IPS-18c (cell line): Measurements from ENCODE around the gene PLK2.

ENCODE experiments used
- H3K4me3 ChIP-seq: 2 replicates; pipeline ENCODE4 v1.7.0; 2013; ENCODE audit warnings: low read depth, mild to moderate bottlenecking, low read length, moderate library complexity; ENCODE audit not compliant: insufficient read depth
- H3K9me3 ChIP-seq: one replicate; pipeline ENCODE4 v1.6.1; 2013; ENCODE audit warnings: mild to moderate bottlenecking, low read length, moderate library complexity; ENCODE audit not compliant: control insufficient read depth, insufficient read depth

The PLK2 gene

DNA sequence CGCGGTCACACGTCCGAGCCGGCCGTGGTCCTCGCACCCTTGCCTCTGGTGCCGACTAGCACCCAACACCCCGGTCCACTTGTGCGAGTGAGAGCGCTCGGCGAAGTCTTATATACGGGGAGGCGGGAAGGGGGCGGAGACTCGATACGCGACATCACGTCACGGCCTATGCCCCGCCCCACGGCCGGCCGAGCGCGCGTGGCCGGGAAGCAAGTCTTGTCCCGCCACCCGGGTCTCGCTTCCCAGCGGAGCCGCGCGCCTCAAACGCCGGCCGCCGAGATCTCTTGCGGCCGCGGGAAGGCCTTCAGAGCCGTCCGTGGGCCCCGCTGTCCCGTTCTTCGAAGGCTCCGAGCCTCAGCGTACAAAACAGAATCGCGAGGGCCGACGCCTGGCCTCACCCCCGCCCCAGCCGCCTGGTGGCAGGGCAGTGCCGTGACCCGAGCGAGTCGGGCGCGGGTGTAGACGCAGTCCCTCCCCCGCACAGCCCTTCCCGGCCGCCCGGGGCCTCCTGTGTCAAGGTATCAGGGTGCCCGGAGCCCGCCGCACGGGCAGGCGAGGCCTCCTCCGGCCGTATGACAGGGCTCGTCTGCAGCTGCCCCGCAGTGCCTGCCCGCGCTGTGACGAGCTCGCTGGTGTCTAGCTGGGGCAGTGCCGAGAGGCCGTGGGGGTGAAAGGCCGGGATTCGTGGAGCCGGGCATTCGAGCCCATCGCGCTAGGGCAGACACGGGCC is at the start of gene PLK2:
Gene PLK2 (minus strand): TSS at position 85 of the 730 bp plus-strand sequence. CDS start 127 bp downstream, outside the sequence.
- Histone ChIP-seq H3K9me3 (no peaks in the 10 kb centered on the region), H3K4me3 (peak within 1 kb of the TSS; percentile 70)

DNA sequence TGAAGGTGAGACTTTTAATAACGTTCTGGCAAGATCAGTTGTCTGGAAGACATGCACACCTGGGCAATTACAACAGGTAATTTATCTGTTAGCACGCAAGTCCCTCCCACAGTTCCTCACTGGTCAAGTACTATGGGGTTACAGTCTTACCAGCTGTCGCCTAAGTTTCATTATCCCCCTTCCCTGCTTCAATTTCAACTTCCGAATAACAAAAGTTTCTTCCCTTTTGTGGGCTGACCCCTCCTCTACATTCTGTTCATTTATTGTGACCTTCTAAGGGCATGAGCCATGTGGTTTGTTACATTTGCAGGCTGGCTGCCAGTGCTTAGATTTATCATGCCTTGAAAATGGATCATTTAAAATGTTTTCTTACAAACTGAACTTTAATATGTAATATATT is 47.8 kb upstream of the PLK2 start:
- Histone ChIP-seq H3K9me3 (no peaks in the 10 kb centered on the region), H3K4me3 (no peak overlapping the region)

DNA sequence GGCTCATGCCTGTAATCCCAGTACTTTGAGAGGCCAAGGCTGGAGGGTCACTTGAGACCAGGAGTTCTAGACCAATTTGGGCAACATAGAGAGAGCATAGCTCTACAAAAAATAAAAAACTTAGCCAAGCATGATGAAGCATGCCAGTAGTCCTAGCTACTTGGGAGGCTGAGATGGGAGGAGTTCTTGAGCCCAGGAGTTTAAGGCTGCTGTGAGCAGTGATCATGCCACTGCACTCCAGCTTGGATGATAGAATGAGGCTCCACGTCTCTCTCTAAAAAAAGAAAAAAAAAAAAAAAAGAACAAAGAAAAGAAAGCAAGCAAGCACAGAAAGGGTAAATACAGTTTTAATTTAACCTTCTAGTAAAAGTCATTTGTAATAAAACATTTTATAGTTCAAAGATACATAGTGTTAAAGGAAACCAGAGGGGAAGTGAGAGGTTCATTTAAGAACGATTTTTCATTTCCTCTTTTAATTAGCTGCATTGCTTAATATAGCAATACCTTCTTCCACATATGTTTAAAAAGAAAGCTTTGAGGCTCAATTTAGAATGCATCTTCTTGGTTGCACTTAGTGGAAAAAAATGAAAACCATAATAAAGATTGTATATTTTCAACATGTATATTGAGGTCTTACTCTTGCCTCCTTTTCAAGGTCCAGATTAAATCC is 46.2 kb upstream of the PLK2 start:
- Histone ChIP-seq H3K9me3 (no peaks in the 10 kb centered on the region), H3K4me3 (no peak overlapping the region)

DNA sequence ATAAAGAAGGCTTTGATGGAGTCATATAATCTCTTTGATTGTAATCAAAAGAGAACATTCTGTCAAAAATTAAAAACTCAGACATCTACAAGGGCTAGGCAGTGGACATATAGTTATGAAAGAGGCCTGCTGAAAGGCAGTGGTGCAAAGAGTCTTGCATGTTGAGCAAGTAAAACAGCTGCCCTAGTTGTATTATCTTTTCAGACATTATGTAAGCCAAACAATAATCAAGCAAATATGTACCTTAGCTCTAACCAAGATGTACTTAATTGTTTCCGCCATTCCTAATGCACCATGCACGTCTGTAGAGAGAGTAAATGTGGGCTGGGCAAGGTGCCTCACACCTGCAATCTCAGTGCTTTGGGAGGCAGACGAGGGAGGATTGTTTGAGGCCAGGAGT is 45.6 kb upstream of the PLK2 start:
- no peaks in the 10 kb centered on the region for H3K9me3 ChIP-seq

DNA sequence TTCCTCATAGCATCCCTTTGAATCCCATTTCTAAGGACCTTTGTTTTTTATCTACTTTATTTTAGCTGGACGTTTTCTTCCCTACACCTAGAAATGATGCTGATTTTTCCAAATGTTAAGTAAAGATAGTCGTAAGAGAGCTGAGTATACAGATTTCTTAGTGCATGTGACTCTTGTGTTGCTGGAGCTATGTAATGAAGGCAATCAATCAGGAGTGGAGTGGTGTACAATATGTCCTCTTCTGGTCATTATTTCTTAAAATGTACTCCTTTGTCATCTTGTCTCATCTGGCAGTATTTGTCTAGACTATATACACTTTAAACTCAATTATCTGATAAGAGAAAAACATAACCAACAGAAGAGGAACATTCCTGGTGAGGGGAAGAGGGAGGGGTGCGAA is 44.9 kb upstream of the PLK2 start:
- Histone ChIP-seq H3K4me3 (no peak overlapping the region), H3K9me3 (no peaks in the 10 kb centered on the region)

More for the DNA sequence above, 45.6 kb upstream of the PLK2 start:
- no peak overlapping the region for H3K4me3 ChIP-seq

DNA sequence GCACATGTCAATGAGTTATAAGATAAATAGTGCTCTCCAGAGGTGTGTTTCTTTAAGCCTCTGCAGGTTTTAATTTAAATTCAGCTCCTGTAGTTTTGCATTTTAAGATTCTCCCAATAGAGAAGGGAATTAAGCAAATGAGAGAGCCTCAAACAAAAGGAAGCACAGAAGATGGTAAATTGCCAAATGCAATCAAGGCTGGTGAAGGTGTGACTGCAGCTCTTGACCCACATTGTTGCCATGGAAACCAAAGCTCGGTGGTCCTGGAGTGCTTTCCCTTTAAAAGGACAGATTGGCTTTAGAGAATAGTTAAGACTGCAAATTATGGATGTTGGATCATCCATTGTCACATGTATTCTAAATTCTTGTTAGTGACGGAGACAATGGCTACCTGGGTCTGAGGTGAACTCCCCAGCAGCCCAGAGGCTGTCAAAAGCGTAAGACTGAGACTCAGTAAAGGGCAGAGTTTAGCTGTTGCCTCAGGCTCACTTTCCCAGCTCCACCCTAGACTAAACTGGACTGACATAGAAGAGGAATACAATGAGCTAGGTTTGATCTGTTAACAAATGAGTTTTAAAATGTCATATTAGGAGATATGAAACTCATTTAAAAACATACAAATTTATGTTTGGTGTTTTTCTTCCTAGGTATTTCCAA is 43.6 kb upstream of the PLK2 start:
- Histone ChIP-seq H3K9me3 (no peaks in the 10 kb centered on the region), H3K4me3 (no peak overlapping the region)

DNA sequence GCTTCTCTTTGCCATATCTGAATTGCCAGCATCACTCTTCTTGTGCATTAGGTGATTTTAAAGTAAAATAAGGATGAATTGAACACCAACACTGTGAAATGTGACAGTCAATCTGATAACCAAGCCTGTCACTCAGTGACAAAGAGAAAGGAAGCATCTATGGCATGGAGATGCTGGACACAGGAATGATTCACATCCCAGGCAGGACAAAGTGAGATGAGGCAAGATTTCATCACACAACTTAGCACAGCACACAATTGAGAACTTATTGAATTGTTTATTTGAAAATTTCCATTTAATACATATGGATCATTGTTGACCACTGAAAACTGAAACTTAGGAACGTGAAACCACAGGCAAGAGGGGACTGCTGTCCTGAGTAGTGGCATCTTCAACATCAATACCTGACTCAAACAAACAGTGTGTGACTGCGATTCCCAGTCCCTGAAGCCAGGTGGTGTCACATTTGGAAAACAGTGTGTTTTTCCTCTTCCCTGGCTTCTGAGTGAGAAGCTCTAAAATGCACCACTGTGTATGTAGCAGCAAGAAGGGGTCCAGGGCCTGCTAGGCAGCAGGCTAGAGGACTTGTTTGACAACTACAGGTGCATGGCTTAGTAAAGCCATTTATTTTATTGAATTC is 42.0 kb upstream of the PLK2 start:
- H3K9me3 ChIP-seq: no peaks in the 10 kb centered on the region
- H3K4me3 ChIP-seq: no peak overlapping the region

DNA sequence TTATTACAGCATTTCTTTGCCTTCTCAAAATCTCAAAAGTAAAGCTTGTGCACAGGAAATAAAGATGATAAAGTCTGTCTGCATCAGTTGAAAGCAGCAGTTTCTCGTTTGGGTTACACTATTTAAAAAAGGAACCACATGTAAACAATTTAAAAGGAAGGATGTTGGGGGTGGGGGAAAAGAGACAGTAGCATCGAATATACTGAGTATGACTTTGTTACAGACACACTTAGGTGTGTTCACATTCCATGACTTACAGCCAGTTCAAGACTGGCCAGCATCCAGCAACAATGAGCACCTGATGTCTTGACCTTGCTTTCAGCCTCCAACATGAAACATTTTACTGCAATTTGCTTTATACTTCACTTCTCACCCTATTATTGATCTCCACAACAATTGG is 40.1 kb upstream of the PLK2 start:
- no peak overlapping the region for H3K4me3 ChIP-seq
- H3K9me3 ChIP-seq: no peaks in the 10 kb centered on the region

DNA sequence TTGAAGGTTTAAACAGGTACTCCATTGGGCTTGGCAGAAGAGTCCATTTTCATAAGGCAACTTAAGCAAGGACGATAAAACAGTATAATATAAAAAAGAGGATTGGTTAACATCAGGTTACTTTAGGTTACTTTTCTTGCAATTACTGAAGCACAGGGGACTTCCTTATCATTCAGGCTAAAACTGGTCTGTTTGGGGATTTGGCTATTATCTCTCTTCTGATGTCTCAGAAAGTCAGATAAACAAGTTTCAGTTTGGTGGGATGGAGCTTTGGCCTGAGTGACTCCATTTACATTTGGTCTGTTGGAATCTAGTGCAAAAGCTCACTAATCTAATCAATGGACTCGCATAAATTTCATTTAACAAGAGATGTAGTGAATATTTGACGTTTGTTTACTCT is 39.3 kb upstream of the PLK2 start:
- H3K9me3 ChIP-seq: no peaks in the 10 kb centered on the region
- no peak overlapping the region for H3K4me3 ChIP-seq

DNA sequence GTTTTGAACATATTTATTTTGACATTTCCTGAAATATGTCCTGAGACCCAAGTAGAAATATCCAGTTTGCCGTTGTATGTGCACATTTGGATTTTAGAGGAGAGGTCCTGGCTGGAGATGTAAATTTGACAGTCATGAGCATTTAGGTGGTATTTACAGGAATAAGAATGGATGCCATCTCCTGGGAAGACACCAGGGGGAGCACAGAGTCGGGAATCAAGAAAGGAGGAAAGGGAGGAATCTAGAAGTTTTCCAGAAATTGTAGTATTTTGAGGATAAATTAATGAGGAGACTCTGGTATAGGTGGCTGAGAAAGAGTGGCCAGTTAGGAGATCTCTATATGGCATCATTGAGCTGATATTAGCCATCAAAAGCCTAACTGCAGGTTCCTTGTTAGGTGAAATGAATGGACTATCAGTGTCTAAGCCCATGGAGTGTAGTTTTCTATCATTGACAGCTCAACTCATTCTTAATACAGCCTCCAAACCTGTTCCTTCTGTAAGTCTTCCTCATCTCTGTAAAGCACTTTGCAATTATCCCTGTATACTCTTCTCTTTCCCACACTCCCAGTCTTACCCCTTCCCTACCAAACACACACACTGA is 38.6 kb upstream of the PLK2 start:
- no peaks in the 10 kb centered on the region for H3K9me3 ChIP-seq
- H3K4me3 ChIP-seq: no peak overlapping the region

DNA sequence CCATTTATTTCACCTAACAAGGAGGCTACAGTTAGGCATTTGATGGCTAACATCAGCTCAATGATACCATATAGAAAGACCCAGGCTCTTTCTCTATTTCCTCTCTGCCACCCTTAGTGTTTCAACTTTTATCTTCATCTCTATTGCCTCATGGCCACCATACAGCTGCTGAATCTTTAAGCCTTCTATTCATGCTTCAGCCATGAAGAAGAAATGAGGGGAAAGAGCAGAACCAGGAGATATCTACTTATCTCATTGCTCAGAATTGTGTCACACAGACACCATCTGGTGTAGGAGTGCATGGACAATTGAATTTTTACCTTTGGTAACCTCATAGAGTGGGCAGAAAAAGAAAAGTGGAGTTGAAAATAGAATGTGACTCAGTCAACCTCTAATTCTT is 38.0 kb upstream of the PLK2 start:
- no peak overlapping the region for H3K4me3 ChIP-seq
- H3K9me3 ChIP-seq: no peaks in the 10 kb centered on the region

DNA sequence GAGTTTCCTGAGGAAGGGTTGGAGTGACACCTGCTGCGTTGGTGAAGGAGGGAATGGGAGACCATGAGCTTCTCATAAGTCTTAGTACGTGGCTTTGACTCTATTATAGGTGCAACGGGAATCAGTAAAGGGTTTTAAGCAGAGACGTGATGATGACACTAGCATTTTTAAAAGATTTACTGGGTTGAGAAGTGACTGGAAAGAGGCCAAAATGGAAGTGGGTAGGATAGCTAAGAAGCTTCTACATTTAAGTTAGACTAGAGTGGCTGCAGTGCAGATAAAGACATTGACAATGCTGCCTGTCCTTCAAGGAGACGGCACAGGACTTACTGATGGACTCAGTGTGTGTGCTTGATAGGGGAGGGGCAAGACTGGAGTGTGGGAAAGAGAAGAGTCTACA is 37.5 kb upstream of the PLK2 start:
- H3K4me3 ChIP-seq: no peak overlapping the region
- H3K9me3 ChIP-seq: no peaks in the 10 kb centered on the region

DNA sequence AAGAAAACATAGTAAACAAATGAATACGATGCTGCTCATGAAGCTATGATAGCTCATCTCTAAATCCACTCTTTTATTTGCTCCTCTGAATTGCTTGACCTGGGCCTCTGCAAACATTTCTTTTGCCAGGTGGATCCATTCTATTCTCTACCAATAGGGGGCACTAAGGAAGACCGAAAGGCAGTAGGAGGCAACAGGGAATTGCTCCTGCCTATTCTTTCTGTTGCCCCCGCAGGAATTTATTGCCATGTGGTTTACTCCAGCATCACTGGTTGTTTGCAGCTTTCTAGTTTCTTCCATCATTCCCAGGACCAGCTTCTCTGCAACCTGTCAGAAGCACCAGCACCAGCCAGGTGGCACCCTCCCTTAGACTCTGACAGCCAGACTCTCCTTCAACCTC is 36.6 kb upstream of the PLK2 start:
- Histone ChIP-seq H3K4me3 (no peak overlapping the region), H3K9me3 (no peaks in the 10 kb centered on the region)

DNA sequence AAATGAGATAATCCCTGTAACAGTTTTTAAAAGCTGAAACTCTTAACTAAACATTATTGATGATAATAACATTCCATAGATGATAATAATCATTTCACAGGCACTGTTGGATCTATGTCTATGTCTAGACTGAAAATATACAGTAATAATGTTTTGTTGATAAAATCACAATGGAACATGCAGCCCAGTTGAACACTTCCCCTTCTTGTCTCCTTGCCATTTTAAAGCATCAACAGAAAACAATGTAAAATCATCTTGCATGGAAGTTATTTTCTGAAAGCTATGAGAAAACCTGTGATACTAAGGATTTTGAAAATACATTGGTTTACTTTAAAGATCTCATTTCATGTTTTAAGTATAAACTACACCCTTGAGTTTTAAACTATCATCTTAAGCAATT is 33.3 kb upstream of the PLK2 start:
- Histone ChIP-seq H3K4me3 (no peak overlapping the region), H3K9me3 (no peaks in the 10 kb centered on the region)

DNA sequence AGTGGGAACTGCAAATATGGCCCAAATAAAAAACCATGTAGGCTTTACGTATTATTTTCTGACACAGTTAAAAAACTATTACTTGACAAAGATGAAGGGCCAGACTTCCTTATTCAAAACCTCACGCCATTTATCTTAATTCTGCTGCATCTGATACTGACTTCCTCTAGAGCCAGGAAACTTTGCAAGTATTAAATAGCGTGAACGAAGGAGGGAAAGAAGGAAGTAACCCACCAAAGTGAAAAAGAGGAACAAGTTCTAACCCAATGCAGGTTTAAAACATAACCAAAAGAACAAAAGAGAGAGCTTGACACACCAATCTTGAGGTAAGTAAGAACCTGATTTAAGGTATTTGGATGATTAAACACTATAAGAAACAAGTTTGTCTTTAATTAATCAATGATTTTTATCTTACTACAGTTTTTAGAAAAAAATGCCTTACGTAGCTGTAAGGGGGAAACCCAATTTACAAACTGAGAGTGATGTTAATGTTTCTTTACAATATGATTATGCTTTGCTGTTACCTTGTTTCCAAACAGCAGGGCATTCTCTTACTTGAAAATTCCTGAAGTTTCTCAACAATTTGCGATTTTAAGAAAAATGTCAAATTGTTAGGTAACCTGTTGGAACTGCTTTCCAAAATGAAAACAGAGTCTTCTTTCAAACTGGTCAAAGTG is 31.5 kb upstream of the PLK2 start, which contains the start of gene GAPT:
Gene GAPT (plus strand): TSS at position 220 of the 677 bp plus-strand sequence. CDS start 3,102 bp downstream, outside the sequence.
- H3K4me3 ChIP-seq: no peak within 1 kb of the TSS

DNA sequence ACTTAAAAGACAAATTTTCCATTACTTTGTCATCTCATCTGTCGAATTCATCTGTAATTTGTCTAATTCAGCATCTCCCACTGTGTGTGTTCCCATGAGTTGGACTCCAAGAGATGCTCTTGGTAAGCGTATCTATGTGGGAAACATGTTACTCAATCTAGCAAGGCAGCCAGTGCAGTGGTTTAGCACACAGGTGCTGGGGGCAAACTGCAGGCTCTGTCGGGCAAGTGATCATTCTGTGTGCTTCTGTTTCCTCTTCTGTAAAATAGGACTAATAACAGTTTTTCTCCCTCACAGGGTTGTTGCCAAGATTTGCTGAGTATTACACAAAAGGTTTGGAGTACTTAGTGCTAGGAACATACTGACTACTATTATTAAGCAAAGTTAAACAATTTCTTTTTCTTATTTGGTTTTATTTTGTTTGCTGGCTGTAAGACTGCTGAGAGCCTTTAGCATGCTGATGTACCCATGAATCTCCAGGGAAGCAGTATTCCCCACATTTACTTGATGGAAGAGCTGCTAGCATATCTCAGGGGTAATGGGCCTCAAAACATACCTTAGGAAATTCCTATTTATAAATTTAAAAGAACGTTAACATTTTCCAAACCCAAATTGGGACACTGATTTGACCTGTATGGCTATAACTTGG is 30.6 kb upstream of the PLK2 start:
- Histone ChIP-seq H3K9me3 (no peaks in the 10 kb centered on the region), H3K4me3 (no peak overlapping the region)

More for the DNA sequence above, 31.5 kb upstream of the PLK2 start, which contains the start of gene GAPT:
- no peaks in the 10 kb centered on the region for H3K9me3 ChIP-seq
